NCI-H2171 treated with DMSO at 0.1 percent for 48 hours (cell line): ENCODE measurements around the gene TOR1B.
A peak's percentile ranks its signal among the peaks of the same experiment; 100 is the strongest.
"Not testable (repeated sequence)": the region's sequence is repeated elsewhere in the genome, so short reads cannot be mapped to it uniquely, and the experiment has no call there.

Experiments
- DNase-seq: peaks from one replicate; lab custom pipeline; 2025; lab: John Stamatoyannopoulos, UW

Gene TOR1B

GRCh38 chr9:129776938-129777768, 25.8 kb upstream of the TOR1B start:
- no peak for DNase-seq

DNA sequence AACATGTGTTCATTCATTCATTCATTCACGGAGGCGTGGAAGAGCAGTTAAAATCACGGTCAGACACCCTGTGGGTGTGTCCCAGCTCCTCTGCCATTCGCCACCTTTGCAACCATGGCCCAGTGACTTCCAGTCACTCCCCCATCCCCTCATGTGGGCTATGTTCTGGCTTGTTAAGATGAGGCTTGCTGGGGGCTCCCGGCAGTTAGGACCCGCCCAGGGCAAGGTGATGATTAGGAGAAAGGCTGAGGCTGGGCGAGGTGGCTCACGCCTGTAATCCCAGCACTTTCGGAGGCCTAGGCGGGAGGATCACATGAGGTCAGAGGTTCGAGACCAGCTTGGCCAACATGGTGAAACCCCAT, 25.2 kb upstream of the TOR1B start:
- no peak for DNase-seq

- DNase-seq = no peak
Observed at GRCh38 chr9:129778469-129778868, 24.5 kb upstream of the TOR1B start.

GRCh38 chr9:129779560-129780190, 23.3 kb upstream of the TOR1B start:
- no peak for DNase-seq

DNA sequence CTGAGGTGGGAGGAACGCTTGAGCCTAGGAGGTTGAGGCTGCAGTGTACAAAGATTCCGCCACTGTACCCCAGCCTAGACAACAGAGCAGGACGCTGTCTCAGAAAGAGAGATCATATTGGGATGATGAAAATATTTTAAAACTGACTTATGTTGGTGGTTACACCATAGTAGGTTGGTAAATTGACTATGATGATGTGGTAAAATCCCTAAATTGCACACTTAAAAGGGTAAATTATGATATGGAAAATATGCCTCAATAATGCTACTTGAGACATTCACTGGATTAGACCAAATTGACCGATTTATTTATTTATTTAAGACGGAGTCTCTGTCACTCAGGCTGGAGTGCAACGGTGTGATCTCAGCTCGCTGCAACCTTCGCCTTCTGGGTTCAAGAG, 21.9 kb upstream of the TOR1B start:
- no peak for DNase-seq

- DNase-seq = no peak
Observed at GRCh38 chr9:129781981-129782380, 21.0 kb upstream of the TOR1B start.

DNA sequence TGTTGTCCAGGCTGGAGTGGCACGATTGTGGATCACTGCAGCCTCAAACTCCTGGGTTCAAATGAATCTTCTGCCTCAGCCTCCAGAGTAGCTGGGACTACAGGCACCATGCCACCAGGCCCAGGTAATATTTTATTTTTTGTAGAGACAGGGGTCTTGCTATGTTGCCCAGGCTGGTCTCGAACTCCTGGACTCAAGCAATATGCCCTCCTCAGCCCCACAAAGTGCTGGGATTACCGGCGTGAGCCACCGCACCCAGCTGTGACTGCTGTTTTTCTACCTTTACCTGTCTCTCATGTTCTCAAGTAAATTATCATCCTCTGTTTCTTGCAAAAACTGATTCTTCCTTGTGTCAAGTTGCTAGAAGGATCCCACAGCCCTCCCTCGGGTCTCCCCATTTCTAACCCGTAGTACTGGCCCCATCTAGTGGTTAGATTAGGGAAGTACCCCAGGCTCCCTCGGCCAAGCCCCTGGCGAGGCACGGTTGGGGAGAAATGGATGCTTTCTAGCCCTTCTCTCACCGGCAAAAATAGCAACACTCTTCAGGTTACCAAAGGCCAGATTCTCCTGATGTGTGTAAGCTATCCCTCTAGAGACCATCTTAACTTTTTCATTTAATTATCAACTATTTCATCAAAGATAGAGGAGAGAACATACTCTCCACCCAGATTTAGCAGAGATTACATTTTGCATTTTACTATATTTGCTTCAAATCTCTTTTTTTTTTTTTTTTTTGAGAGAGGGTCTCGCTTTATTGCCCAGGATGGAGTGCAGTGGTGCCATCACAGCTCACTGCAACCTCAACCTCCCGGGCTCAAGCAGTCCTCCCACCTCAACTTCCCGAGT, 19.2 kb upstream of the TOR1B start:
- DNase-seq = peak; percentile 82

GRCh38 chr9:129784970-129785369, 18.0 kb upstream of the TOR1B start:
- DNase-seq = not testable (repeated sequence)

- DNase-seq = no peak
Observed at GRCh38 chr9:129785866-129786265, 17.1 kb upstream of the TOR1B start.

DNA sequence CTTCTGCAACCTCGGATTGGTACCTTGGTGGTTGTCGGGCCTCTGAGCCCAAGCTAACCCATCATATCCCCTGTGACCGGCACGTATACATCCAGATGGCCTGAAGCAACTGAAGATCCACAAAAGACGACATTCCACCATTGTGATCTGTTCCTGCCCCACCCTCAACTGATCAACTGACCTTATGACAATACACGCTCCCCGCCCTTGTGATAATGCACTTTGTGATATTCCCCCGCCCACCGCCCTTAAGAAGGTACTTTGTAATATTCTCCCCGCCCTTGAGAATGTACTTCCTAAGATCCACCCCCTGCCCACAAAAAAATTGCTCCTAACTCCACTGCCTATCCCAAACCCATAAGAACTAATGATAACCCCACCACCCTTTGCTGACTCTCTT, 16.5 kb upstream of the TOR1B start:
- DNase-seq = no peak

- DNase-seq = no peak
Observed at GRCh38 chr9:129794549-129794948, 8.4 kb upstream of the TOR1B start.

DNA sequence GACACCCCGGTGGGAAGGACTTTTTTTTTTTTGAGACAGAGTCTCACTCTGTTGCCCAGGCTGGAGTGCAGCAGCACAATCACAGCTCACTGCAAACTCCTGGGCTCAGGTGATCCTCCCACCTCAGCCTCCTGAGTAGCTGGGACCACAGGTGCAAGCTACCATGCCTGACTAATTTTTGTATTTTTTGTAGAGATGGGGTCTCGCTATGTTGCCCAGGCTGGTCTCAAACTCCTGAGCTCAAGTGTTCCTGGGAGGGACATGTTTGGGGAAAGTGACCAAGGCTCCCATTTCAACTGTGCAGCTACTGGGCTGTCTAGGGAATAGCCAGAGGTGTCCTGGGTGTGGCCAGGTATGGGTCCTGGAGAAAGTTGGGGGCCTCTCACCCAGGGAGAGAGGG, 7.0 kb upstream of the TOR1B start:
- not testable (repeated sequence) for DNase-seq

DNA sequence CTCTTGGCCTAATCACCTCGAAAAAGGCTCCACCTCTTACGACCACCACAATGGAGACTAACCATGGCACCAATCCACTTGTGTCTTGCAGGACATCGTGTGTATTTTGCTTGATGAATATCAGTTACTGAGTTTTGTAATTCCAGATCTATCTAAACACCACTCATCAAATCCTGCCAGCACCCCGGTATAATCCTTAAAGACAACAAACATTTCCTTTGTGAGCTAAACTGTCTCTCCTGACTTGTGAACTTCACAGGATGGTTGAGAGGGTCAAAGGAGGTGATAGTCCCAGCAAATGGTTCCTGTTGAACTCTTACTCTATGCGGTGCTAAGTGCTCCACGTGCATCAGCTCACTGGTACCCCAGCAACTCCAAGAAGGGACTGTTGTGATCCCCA, 4.0 kb upstream of the TOR1B start:
- DNase-seq = no peak

- DNase-seq = no peak
Observed at GRCh38 chr9:129801504-129801903, 1.5 kb upstream of the TOR1B start.

DNA sequence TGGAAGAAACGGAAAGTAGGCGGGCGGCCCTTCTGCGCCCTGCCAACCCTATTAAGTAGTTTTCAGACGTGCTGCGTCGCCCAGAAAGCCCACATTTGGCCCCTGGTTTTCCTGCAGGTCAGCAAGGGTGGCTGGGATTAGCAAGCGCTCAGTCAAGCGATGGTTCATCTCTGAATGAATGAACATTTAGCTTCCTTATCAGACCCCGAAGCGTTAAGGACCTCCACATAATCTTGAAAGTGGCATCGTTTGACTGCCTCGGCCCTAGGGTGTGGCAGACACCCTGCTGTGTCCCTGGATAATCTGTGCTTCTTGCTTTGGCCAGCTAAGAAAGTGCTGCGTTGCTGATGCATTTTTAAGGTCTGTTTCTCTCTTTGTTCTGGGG, 684 bp downstream of the TOR1B start:
- peak; percentile 26 for DNase-seq

- DNase-seq = no peak
Observed at GRCh38 chr9:129806061-129806460, 3.1 kb downstream of the TOR1B start.

- no peak for DNase-seq
Observed at GRCh38 chr9:129809346-129809745, 6.4 kb downstream of the TOR1B start.

DNA sequence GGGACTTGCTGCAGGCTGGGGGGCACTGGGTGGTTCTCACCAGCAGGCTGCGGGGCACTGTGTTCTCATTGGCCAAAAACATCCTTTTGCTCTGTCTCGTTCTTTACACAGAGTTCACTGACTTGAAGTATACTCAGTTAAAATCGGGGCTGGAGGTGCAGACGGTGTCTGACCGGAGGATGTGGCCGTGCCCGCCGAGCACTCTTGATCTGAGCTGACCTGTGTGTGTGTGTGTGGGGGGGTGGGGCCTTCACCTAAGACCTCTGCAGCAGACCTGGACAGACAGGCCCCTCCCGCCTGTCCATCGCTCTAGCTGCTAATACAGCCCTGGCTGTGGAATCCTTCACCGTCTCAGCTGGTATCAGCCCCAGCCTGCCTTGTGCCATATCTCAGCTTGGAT, 7.1 kb downstream of the TOR1B start:
- DNase-seq = no peak

GRCh38 chr9:129810788-129811187, 7.8 kb downstream of the TOR1B start:
- no peak for DNase-seq

DNA sequence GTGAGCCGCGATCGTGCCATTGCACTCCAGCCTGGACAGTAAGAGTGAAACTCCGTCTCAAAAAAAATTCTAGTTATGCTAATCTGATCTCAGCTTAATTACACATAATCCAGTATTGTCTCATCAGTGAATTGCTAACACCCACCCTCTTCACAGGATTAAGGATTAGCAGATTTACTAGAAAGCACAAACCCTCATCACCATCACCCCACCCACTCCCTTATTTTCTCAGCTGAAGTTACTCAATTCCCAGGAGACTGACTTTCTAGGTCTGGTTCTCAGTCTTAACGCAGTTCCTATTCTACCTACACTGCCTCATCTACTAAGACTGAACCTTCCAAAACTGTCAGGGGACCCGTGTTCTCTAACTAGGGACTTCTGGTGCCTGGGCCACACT, 9.0 kb downstream of the TOR1B start:
- no peak for DNase-seq

- no peak for DNase-seq
Observed at GRCh38 chr9:129812385-129812784, 9.4 kb downstream of the TOR1B start.

DNA sequence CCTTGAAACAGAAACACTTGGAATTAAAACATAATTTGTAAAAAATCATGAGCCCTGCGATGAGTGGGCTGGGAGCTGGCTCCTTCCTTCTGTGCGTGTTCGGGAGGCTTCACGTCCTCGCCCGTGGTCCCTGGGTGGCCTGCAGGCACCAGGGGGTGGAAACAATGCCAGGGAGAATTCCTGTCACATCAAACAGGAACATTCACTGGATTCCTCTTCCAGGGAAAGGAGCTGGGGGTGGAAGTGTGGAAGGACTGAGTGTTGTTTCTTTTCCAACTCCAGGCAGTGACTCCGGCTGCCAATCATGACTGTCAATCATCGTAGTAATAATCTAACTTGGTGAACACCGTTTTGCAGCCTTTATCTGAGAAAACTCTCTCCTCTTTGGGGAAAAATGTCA, 10.7 kb downstream of the TOR1B start:
- no peak for DNase-seq
